Lower lobe of right lung (tissue), 2 donors: ENCODE measurements around the gene DBX1. TPM values are rescaled to one million over a fixed set of nuclear protein-coding genes. Genes with fewer than 3 reads are reported as not detected.

ENCODE experiments used
- ATAC-seq, 2 donors: fragments of 200-7000 bp; cut with Tn5 transposase; one replicate each; pipeline ENCODE4 v1.9.1; 2020 to 2022; ENCODE audit warnings: mild to moderate bottlenecking in 2 of 2, moderate library complexity in 2 of 2
- DNase-seq: peaks from one replicate; pipeline ENCODE4 v3.0.0-alpha.2; 2020
- H3K27ac ChIP-seq: fragments of 200-600 bp; one replicate; pipeline ENCODE4 v1.8.0; 2022
- H3K27me3 ChIP-seq: fragments of 200-600 bp; one replicate; pipeline ENCODE4 v1.8.0; 2022; ENCODE audit warnings: low read depth
- H3K36me3 ChIP-seq: fragments of 200-600 bp; one replicate; pipeline ENCODE4 v1.8.0; 2022; ENCODE audit warnings: mild to moderate bottlenecking
- H3K4me1 ChIP-seq: fragments of 200-600 bp; one replicate; pipeline ENCODE4 v1.8.0; 2022
- H3K4me3 ChIP-seq: fragments of 200-600 bp; one replicate; pipeline ENCODE4 v1.8.0; 2022; ENCODE audit warnings: mild to moderate bottlenecking
- H3K9me3 ChIP-seq: fragments of 200-600 bp; one replicate; pipeline ENCODE4 v1.8.0; 2022
- intact Hi-C: fragments of 100-400 bp; cut with DNase I; formaldehyde crosslinking; loops from one replicate; pipeline ENCODE4 v1.11.0; 2022
- total RNA-seq: library from RNA; stranded (reverse); fragmentation: NEBNext Ultra II Directional; extraction: Animal tissue kit (Norgen Biotek cat#: 25700); gene quantifications from one replicate; pipeline ENCODE4 v1.2.1, GENCODE V29; 2021
- TF ChIP-seq, protein P1 (sequence below): fragments of 200-600 bp; IDR thresholded peaks from one replicate; pipeline ENCODE4 v1.8.0; 2022; ENCODE audit warnings: antibody characterized with exemption, mild to moderate bottlenecking
- donor health status: DM: no; HTN: yes; CAD: no; lungs with severe emphysema.

Gene DBX1
- total RNA-seq, 1 donor from 2014 or later = not detected

DNA sequence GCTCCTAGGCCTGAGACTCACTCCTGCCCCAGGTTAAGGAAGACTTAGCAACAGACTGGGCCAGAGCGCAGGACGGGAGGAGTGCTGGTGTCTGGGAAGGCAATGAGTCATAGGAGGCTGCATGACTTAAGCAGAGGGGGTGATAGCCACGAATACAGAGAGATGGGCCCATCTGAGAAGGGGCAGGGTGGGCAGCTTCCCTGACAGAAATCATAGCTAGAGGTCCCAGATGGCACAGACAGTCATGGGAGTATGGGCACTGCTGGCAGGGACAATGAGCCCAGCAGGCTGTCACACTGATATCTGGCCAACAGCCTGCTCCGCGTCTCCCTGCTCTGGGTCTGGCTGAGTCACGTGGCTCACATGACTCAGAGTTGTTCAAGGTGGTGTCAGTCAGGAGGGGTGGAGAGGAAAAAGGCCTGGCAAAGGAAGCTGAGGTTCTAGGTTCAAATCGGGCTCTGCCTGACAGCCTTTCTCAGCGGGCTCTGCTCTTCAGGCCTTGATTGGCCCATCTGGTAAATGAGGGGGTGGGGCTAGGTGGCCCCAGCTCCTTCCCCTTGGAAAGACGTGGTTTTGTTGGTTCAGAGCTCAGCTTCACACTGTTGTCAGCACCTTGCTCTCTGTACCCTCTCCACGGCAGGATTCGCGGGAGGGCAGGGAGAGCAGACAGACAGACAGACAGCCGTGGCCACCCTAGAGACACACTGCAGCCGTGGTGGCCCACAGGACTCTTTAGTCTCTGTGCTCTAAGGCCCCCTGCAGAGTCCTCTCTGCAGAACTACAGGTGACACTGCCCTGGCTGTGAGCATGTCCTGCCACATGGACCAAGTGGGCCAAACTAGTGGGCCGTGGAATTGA, 47.8 kb downstream of the DBX1 start:
- intact Hi-C loops = no loop called here
- Histone ChIP-seq H3K27me3 (no peaks in the 10 kb centered on the region), H3K9me3 (no peaks in the 10 kb centered on the region), H3K4me3 (no peak overlapping the region), H3K27ac (peak overlapping the region; percentile 18), H3K4me1 (peaks cover 21% of the 10 kb centered on the region), H3K36me3 (peaks cover 44% of the 10 kb centered on the region)
- no peak for DNase-seq
- TF ChIP-seq, protein P1, sequence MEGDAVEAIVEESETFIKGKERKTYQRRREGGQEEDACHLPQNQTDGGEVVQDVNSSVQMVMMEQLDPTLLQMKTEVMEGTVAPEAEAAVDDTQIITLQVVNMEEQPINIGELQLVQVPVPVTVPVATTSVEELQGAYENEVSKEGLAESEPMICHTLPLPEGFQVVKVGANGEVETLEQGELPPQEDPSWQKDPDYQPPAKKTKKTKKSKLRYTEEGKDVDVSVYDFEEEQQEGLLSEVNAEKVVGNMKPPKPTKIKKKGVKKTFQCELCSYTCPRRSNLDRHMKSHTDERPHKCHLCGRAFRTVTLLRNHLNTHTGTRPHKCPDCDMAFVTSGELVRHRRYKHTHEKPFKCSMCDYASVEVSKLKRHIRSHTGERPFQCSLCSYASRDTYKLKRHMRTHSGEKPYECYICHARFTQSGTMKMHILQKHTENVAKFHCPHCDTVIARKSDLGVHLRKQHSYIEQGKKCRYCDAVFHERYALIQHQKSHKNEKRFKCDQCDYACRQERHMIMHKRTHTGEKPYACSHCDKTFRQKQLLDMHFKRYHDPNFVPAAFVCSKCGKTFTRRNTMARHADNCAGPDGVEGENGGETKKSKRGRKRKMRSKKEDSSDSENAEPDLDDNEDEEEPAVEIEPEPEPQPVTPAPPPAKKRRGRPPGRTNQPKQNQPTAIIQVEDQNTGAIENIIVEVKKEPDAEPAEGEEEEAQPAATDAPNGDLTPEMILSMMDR = no peak
- ATAC-seq = peak; percentile 78 to 83

DNA sequence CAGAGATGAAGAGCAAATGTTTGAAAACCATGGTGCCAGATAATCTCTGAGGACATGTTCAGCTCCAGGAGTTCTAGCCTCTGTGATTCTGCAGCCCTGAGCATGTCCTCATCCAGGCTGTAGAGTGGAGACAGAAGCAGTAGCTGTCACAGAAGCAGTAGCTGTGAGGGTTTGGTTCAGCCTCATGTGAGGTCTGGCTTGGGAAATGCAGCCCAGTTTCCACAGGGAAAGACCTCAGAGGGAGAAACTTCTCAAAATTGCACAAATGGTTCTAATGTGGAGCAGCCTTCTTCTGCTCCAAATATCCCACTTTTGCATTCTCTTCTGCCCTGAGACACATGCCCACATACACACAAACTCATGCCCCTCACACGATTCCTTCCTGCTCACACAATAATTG, 48.4 kb downstream of the DBX1 start:
- TF ChIP-seq, protein P1 = no peak
- no peak overlapping the region for H3K4me3 ChIP-seq
- H3K27ac ChIP-seq = peak overlapping the region; percentile 18
- peaks cover 41% of the 10 kb centered on the region for H3K36me3 ChIP-seq
- ATAC-seq (no peak), DNase-seq (no peak)
- peaks cover 21% of the 10 kb centered on the region for H3K4me1 ChIP-seq
- intact Hi-C loops = no loop called here
- H3K9me3 ChIP-seq = no peaks in the 10 kb centered on the region
- H3K27me3 ChIP-seq = no peaks in the 10 kb centered on the region

DNA sequence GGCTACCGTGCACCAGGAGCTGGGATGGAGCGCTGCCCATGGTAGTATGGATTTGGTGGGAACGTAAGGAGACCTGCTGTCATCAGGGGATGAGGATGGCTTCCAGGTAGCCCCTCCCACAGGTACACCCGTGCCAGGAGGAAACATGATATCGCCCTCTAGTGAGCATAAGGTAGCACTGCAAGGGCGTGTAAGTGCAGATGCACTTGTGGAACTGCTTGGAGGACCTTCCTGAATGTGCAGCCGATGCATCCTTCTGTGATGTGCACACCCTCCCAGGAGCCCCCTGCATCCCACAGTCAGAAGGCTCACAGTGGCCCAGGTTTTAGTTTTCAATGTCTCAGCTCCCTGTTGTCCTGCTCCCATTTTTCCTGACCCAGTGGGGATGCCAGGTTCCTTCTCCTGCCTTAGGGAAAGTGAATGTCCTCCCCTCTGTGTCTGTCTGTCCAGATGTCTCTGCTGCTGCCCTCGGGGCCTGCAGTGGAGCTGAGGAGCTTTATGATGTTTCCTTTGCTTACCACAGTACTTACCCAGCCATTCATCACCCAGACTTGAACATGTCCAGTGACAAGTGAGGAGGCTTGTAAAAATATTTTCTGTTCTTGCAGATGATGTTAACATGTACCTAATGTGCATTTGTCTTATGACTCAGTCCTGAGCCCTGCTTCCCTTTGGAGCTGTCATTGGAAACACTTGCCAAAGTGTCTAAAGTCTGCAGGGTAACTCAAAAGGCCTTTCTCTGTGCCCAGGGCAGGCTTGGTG, 49.2 kb downstream of the DBX1 start:
- peaks cover 36% of the 10 kb centered on the region for H3K36me3 ChIP-seq
- H3K27ac ChIP-seq = no peak overlapping the region
- DNase-seq = no peak

DNA sequence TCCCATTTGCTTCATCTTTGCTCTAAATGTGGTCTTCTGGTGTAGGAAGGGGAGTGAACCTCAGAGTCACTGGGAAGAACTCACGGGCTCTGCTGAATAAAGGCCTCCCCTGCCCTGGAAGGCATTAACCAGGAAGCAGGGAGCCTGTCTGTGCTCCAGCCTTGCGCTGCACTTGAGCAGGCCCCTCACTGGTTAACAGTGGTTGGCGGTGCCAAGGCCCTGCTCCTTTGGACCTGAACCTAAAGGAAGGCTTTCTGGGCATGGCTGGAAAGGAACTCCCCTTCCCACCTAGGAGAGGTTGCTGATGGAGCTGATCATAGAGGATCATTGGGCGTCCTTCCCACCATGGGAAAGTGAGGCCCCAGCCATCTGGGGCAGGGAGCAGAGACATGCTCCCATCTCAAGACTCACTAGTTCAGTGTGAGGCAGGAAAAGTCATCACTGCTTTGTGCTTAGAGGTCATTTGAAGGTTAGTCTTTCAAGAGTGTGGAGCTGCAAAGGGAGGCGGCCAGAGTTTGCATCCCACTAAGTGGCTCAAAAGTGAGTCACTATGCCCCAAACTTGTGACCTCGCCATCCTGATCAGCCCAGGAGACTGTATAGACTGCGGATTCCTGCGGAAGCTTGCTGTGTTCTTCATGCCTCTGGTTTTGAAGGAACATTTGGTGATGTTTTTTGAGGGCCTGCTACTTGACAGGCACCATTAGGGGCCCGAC, 50.4 kb downstream of the DBX1 start:
- no peak for ATAC-seq
- DNase-seq = no peak
- TF ChIP-seq, protein P1 = no peak
- Histone ChIP-seq H3K4me3 (no peak overlapping the region), H3K4me1 (peaks cover 21% of the 10 kb centered on the region), H3K9me3 (no peaks in the 10 kb centered on the region), H3K27me3 (no peaks in the 10 kb centered on the region), H3K36me3 (peaks cover 43% of the 10 kb centered on the region), H3K27ac (no peak overlapping the region)
- intact Hi-C loops = no loop called here

More for the DNA sequence above, 49.2 kb downstream of the DBX1 start:
- Histone ChIP-seq H3K4me3 (no peak overlapping the region), H3K27me3 (no peaks in the 10 kb centered on the region), H3K4me1 (peaks cover 21% of the 10 kb centered on the region), H3K9me3 (no peaks in the 10 kb centered on the region)
- TF ChIP-seq, protein P1 = peak; percentile 70
- intact Hi-C loops = no loop called here
- peak; percentile 81 to 84 for ATAC-seq

Other genes starting within 250 kb of the DBX1 start
- gene HTATIP2, start 203.2 kb upstream of the DBX1 start, total RNA-seq = 54.4 TPM
- 10.6 TPM for gene PRMT3, start 227.2 kb upstream of the DBX1 start, total RNA-seq